Pulmonary artery endothelial cell (primary cell): ENCODE results near the gene GRID1. TPM values are rescaled to one million over a fixed set of nuclear protein-coding genes. Genes with fewer than 3 reads are reported as not detected.

Experiments used
- DNase-seq: peaks from one replicate; pipeline ENCODE4 v3.0.0-alpha.2; 2011; ENCODE audit warnings: low read depth, low spot score
- total RNA-seq: library from RNA; depleted of rRNA; stranded (reverse); fragments of >200 nt; gene quantifications from 2 replicates; pipeline ENCODE4 v1.2.3, GENCODE V29; 2014

Gene GRID1
- total RNA-seq, 1 donor from 2014 or later: not detected

- no peak for DNase-seq
These were observed 215.0 kb downstream of the GRID1 start for GRCh38 chr10:86151613-86152012.

- no peak for DNase-seq
These were observed 217.3 kb downstream of the GRID1 start for GRCh38 chr10:86149257-86149656.

- DNase-seq: no peak
These were observed 218.5 kb downstream of the GRID1 start for GRCh38 chr10:86148117-86148516.

- DNase-seq: no peak
These were observed 222.3 kb downstream of the GRID1 start for GRCh38 chr10:86144301-86144700.

- no peak for DNase-seq
These were observed 224.7 kb downstream of the GRID1 start for GRCh38 chr10:86141896-86142295.

- DNase-seq: no peak
These were observed 227.4 kb downstream of the GRID1 start for GRCh38 chr10:86139066-86139657.

- DNase-seq: no peak
These were observed 228.0 kb downstream of the GRID1 start for GRCh38 chr10:86138551-86139065.

- DNase-seq: no peak
These were observed 229.0 kb downstream of the GRID1 start for GRCh38 chr10:86137561-86137960.

- DNase-seq: no peak
These were observed 229.7 kb downstream of the GRID1 start for GRCh38 chr10:86136934-86137333.

- DNase-seq: no peak
These were observed 231.4 kb downstream of the GRID1 start for GRCh38 chr10:86135191-86135590.

- DNase-seq: no peak
These were observed 235.7 kb downstream of the GRID1 start for GRCh38 chr10:86130737-86131475.

GRCh38 chr10:86130041-86130440 lies 236.6 kb downstream of the GRID1 start:
- no peak for DNase-seq

GRCh38 chr10:86128360-86128759 lies 238.2 kb downstream of the GRID1 start:
- no peak for DNase-seq

GRCh38 chr10:86127274-86127819 lies 239.2 kb downstream of the GRID1 start:
- no peak for DNase-seq

GRCh38 chr10:86124734-86125133 lies 241.9 kb downstream of the GRID1 start:
- no peak for DNase-seq

GRCh38 chr10:86123715-86124114 lies 242.9 kb downstream of the GRID1 start:
- no peak for DNase-seq

GRCh38 chr10:86123304-86123703 lies 243.3 kb downstream of the GRID1 start:
- DNase-seq: no peak

GRCh38 chr10:86122646-86123045 lies 243.9 kb downstream of the GRID1 start:
- no peak for DNase-seq

GRCh38 chr10:86121200-86121599 lies 245.4 kb downstream of the GRID1 start:
- no peak for DNase-seq

- DNase-seq: no peak
These were observed 249.5 kb downstream of the GRID1 start for GRCh38 chr10:86117051-86117450.

GRCh38 chr10:86113983-86114382 lies 252.6 kb downstream of the GRID1 start:
- DNase-seq: no peak

GRCh38 chr10:86113501-86113900 lies 253.1 kb downstream of the GRID1 start:
- DNase-seq: no peak

GRCh38 chr10:86113044-86113443 lies 253.6 kb downstream of the GRID1 start:
- DNase-seq: no peak
